ENCODE data around the gene JADE1.

JADE1 gene

GRCh38 chr4:128861856-128862518, 52.5 kb downstream of the JADE1 start:
- TF ChIP-seq CTCF (IDR thresholded peaks at IDR 0.05; ENCODE audit: low read depth, low read length, missing control alignments) = no peak
- no peak overlapping the region for H3K4me3 ChIP-seq (ENCODE audit: low read depth, low read length)
- DNase-seq (ENCODE audit: low read depth) = no peak

- TF ChIP-seq CTCF (IDR thresholded peaks at IDR 0.05; ENCODE audit: low read depth, low read length, missing control alignments) = no peak
- no peak overlapping the region for H3K4me3 ChIP-seq (ENCODE audit: low read depth, low read length)
- DNase-seq (ENCODE audit: low read depth) = peak; percentile 49
Observed at GRCh38 chr4:128862608-128863311, 53.3 kb downstream of the JADE1 start.

- peak; percentile 25 for DNase-seq (ENCODE audit: low read depth)
- no peak overlapping the region for H3K4me3 ChIP-seq (ENCODE audit: low read depth, low read length)
- peak; percentile 89 for TF ChIP-seq CTCF (IDR thresholded peaks at IDR 0.05; ENCODE audit: low read depth, low read length, missing control alignments)
Observed at GRCh38 chr4:128863312-128864075, 54.0 kb downstream of the JADE1 start.

- TF ChIP-seq CTCF (IDR thresholded peaks at IDR 0.05; ENCODE audit: low read depth, low read length, missing control alignments) = no peak
- no peak overlapping the region for H3K4me3 ChIP-seq (ENCODE audit: low read depth, low read length)
- DNase-seq (ENCODE audit: low read depth) = no peak
Observed at GRCh38 chr4:128865132-128865531, 55.6 kb downstream of the JADE1 start.

GRCh38 chr4:128866269-128866668, 56.8 kb downstream of the JADE1 start:
- no peak for TF ChIP-seq CTCF (IDR thresholded peaks at IDR 0.05; ENCODE audit: low read depth, low read length, missing control alignments)
- H3K4me3 ChIP-seq (ENCODE audit: low read depth, low read length) = no peak overlapping the region
- no peak for DNase-seq (ENCODE audit: low read depth)

GRCh38 chr4:128866691-128867090, 57.2 kb downstream of the JADE1 start:
- H3K4me3 ChIP-seq (ENCODE audit: low read depth, low read length) = no peak overlapping the region
- DNase-seq (ENCODE audit: low read depth) = no peak

More at GRCh38 chr4:128866691-128867090, 57.2 kb downstream of the JADE1 start:
- no peak for TF ChIP-seq CTCF (IDR thresholded peaks at IDR 0.05; ENCODE audit: low read depth, low read length, missing control alignments)
